Stomach smooth muscle (tissue), 2 donors: ENCODE results near the gene ACOX1.
A peak's percentile ranks its signal among the peaks of the same experiment; 100 is the strongest.

Source experiments
- H3K27ac ChIP-seq: one replicate; pipeline ENCODE4 v1.7.0; 2013; ENCODE audit warnings: mild to moderate bottlenecking, low read length, inconsistent platforms
- H3K27me3 ChIP-seq, 2 donors: one replicate each; pipeline ENCODE4 v1.7.0; 2013; ENCODE audit warnings: low read length in 2 of 2; ENCODE audit not compliant: insufficient read depth in 2 of 2, control insufficient read depth in 1 of 2
- H3K36me3 ChIP-seq, 2 donors: one replicate each; pipeline ENCODE4 v1.7.0; 2013; ENCODE audit warnings: low read length in 2 of 2; ENCODE audit not compliant: control insufficient read depth in 2 of 2, insufficient read depth in 2 of 2
- H3K4me1 ChIP-seq: one replicate; pipeline ENCODE4 v1.7.0; 2013; ENCODE audit warnings: low read length; ENCODE audit not compliant: control insufficient read depth, insufficient read depth
- H3K4me3 ChIP-seq, 2 donors: one replicate each; pipeline ENCODE4 v1.7.0; 2013; ENCODE audit warnings: low read length in 2 of 2
- H3K9ac ChIP-seq, 2 donors: one replicate each; pipeline ENCODE4 v1.7.0; 2013; ENCODE audit warnings: low read length in 2 of 2, mild to moderate bottlenecking in 1 of 2
- H3K9me3 ChIP-seq, 2 donors: one replicate each; pipeline ENCODE4 v1.7.0; 2013; ENCODE audit warnings: low read length in 2 of 2; ENCODE audit not compliant: control insufficient read depth in 2 of 2
- donor health status: healthy.
- donor health status: Pancreatic carcinoma.

Gene ACOX1

GRCh38 chr17:75996665-75997590 lies 18.0 kb upstream of the ACOX1 start:
- no peaks in the 10 kb centered on the region for H3K4me1 ChIP-seq
- peaks cover 0 to 3% of the 10 kb centered on the region in 2 donors for H3K36me3 ChIP-seq
- no peaks in the 10 kb centered on the region for H3K27me3 ChIP-seq
- H3K27ac ChIP-seq: no peak overlapping the region
- peak overlapping the region in 1 of 2 donors; percentile 3 for H3K4me3 ChIP-seq
- peak overlapping the region in 1 of 2 donors; percentile 21 for H3K9ac ChIP-seq
- H3K9me3 ChIP-seq: no peaks in the 10 kb centered on the region

GRCh38 chr17:75995385-75995925 lies 16.5 kb upstream of the ACOX1 start:
- peaks cover 0 to 5% of the 10 kb centered on the region in 2 donors for H3K36me3 ChIP-seq
- no peaks in the 10 kb centered on the region for H3K4me1 ChIP-seq
- no peaks in the 10 kb centered on the region for H3K27me3 ChIP-seq
- H3K27ac ChIP-seq: no peak overlapping the region
- no peaks in the 10 kb centered on the region for H3K9me3 ChIP-seq
- no peak overlapping the region for H3K9ac ChIP-seq
- no peak overlapping the region for H3K4me3 ChIP-seq

- H3K4me3 ChIP-seq: no peak overlapping the region
- H3K36me3 ChIP-seq: peaks cover 0 to 5% of the 10 kb centered on the region in 2 donors
- no peak overlapping the region for H3K27ac ChIP-seq
- no peaks in the 10 kb centered on the region for H3K9me3 ChIP-seq
- H3K4me1 ChIP-seq: no peaks in the 10 kb centered on the region
- no peaks in the 10 kb centered on the region for H3K27me3 ChIP-seq
- no peak overlapping the region for H3K9ac ChIP-seq
Measured at GRCh38 chr17:75994802-75995370, 15.9 kb upstream of the ACOX1 start.

GRCh38 chr17:75991396-75991795 lies 12.4 kb upstream of the ACOX1 start:
- Histone ChIP-seq H3K27ac (no peak overlapping the region), H3K9ac (no peak overlapping the region), H3K27me3 (no peaks in the 10 kb centered on the region), H3K4me3 (no peak overlapping the region), H3K4me1 (no peaks in the 10 kb centered on the region), H3K36me3 (peaks cover 0 to 5% of the 10 kb centered on the region in 2 donors), H3K9me3 (no peaks in the 10 kb centered on the region)

- no peaks in the 10 kb centered on the region for H3K9me3 ChIP-seq
- H3K27me3 ChIP-seq: no peaks in the 10 kb centered on the region
- H3K4me3 ChIP-seq: no peak overlapping the region
- no peak overlapping the region for H3K9ac ChIP-seq
- peaks cover 0 to 2% of the 10 kb centered on the region in 2 donors for H3K36me3 ChIP-seq
- no peak overlapping the region for H3K27ac ChIP-seq
- no peaks in the 10 kb centered on the region for H3K4me1 ChIP-seq
Measured at GRCh38 chr17:75987041-75987440, 8.1 kb upstream of the ACOX1 start.

- H3K27ac ChIP-seq: no peak overlapping the region
- no peak overlapping the region for H3K9ac ChIP-seq
- no peaks in the 10 kb centered on the region for H3K9me3 ChIP-seq
- no peak overlapping the region for H3K4me3 ChIP-seq
- H3K27me3 ChIP-seq: no peaks in the 10 kb centered on the region
- no peaks in the 10 kb centered on the region for H3K4me1 ChIP-seq
- no peaks in the 10 kb centered on the region for H3K36me3 ChIP-seq
Measured at GRCh38 chr17:75985986-75986385, 7.0 kb upstream of the ACOX1 start.

- Histone ChIP-seq H3K4me3 (no peak overlapping the region), H3K9ac (no peak overlapping the region), H3K9me3 (no peaks in the 10 kb centered on the region), H3K27ac (no peak overlapping the region), H3K36me3 (no peaks in the 10 kb centered on the region), H3K4me1 (peaks cover 9% of the 10 kb centered on the region), H3K27me3 (no peaks in the 10 kb centered on the region)
Measured at GRCh38 chr17:75983501-75984181, 4.7 kb upstream of the ACOX1 start.

GRCh38 chr17:75981019-75981615 lies 2.2 kb upstream of the ACOX1 start:
- Histone ChIP-seq H3K27me3 (no peaks in the 10 kb centered on the region), H3K4me1 (peaks cover 14% of the 10 kb centered on the region), H3K9me3 (no peaks in the 10 kb centered on the region), H3K9ac (no peak overlapping the region), H3K27ac (no peak overlapping the region), H3K36me3 (no peaks in the 10 kb centered on the region), H3K4me3 (no peak overlapping the region)

- H3K27ac ChIP-seq: peak overlapping the region; percentile 99
- peaks cover 14% of the 10 kb centered on the region for H3K4me1 ChIP-seq
- H3K27me3 ChIP-seq: no peaks in the 10 kb centered on the region
- no peaks in the 10 kb centered on the region for H3K36me3 ChIP-seq
- peak overlapping the region; percentile 96 to 100 for H3K9ac ChIP-seq
- H3K9me3 ChIP-seq: no peaks in the 10 kb centered on the region
- H3K4me3 ChIP-seq: peak overlapping the region; percentile 65 to 96
Measured at GRCh38 chr17:75980188-75981018, 1.4 kb upstream of the ACOX1 start.
